H1 (cell line): ENCODE measurements around the gene OPHN1.

Experiments used
- CHD1 ChIP-seq: IDR thresholded peaks from 2 replicates; pipeline ENCODE4 v1.6.1; 2012; ENCODE audit warnings: low read depth, low read length, improper control_type of control experiment
- CTCF ChIP-seq, 3 experiments: IDR thresholded peaks; 1 replicate in 2 of 3; 2 replicates in 1 of 3; pipeline versions ENCODE4 v1.5.1 to v1.6.1; 2011; ENCODE audit warnings: low read length in 3 of 3, mild to moderate bottlenecking in 3 of 3, inconsistent platforms in 2 of 3, low read depth in 1 of 3, moderate library complexity in 1 of 3; ENCODE audit not compliant: insufficient read depth in 1 of 3; ENCODE audit errors: control extremely low read depth in 1 of 3
- EZH2 ChIP-seq: fragments of 200-600 bp; sonication (generic); IDR thresholded peaks from 2 replicates; pipeline ENCODE4 v1.7.1; 2012; ENCODE audit warnings: low read depth, mild to moderate bottlenecking, moderate library complexity, low read length, inconsistent platforms; ENCODE audit not compliant: severe bottlenecking
- HDAC2 ChIP-seq, 2 experiments: fragments of 300-600 bp in 1 of 2; sonication (generic) in 1 of 2; IDR thresholded peaks; 2 replicates each; pipeline ENCODE4 v1.6.1; 2011 to 2012; ENCODE audit warnings: low read depth in 2 of 2, low read length in 2 of 2, mild to moderate bottlenecking in 2 of 2, moderate library complexity in 2 of 2, borderline replicate concordance in 1 of 2, inconsistent platforms in 1 of 2
- JUN ChIP-seq: IDR thresholded peaks from 2 replicates; pipeline ENCODE4 v1.6.1; 2011; ENCODE audit warnings: low read depth, mild to moderate bottlenecking, improper control_type of control experiment, low read length
- PHF8 ChIP-seq: fragments of 200-600 bp; sonication (generic); conservative IDR thresholded peaks from 2 replicates; pipeline ENCODE4 v1.7.1; 2012; ENCODE audit warnings: low read depth, mild to moderate bottlenecking, inconsistent platforms, low read length, moderate library complexity
- POLR2A ChIP-seq, 2 experiments: IDR thresholded peaks; 1 replicate in 1 of 2; 2 replicates in 1 of 2; pipeline ENCODE4 v1.6.1; 2011; ENCODE audit warnings: low read depth in 2 of 2, low read length in 2 of 2, mild to moderate bottlenecking in 2 of 2; ENCODE audit errors: control extremely low read depth in 1 of 2
- POLR2AphosphoS5 ChIP-seq: IDR thresholded peaks from 2 replicates; pipeline ENCODE4 v1.6.1; 2011; ENCODE audit warnings: low read depth, low read length
- RAD21 ChIP-seq, 2 experiments: IDR thresholded peaks in 1 of 2; conservative IDR thresholded peaks in 1 of 2; 2 replicates each; pipeline ENCODE4 v1.6.1; 2011; ENCODE audit warnings: low read depth in 2 of 2, low read length in 2 of 2, improper control_type of control experiment in 1 of 2, inconsistent platforms in 1 of 2, mild to moderate bottlenecking in 1 of 2, moderate library complexity in 1 of 2
- RNF2 ChIP-seq: fragments of 200-900, 300-1000 bp; sonication (generic); IDR thresholded peaks from 2 replicates; pipeline ENCODE4 v1.7.1; 2016; ENCODE audit warnings: borderline replicate concordance, low read depth, mild to moderate bottlenecking, antibody characterized with exemption, low read length; ENCODE audit not compliant: poor library complexity, severe bottlenecking; ENCODE audit errors: missing control alignments
- SIN3A ChIP-seq, 2 experiments: IDR thresholded peaks in 1 of 2; conservative IDR thresholded peaks in 1 of 2; 2 replicates each; pipeline ENCODE4 v1.6.1; 2011 to 2012; ENCODE audit warnings: low read length in 2 of 2, improper control_type of control experiment in 1 of 2, low read depth in 1 of 2, mild to moderate bottlenecking in 1 of 2
- TAF1 ChIP-seq: IDR thresholded peaks from 2 replicates; pipeline ENCODE4 v1.6.1; 2011; ENCODE audit warnings: mild to moderate bottlenecking, low read depth, low read length
- TAF7 ChIP-seq: optimal IDR thresholded peaks from 2 replicates; pipeline ENCODE3; 2011; ENCODE audit warnings: low read depth, mild to moderate bottlenecking, inconsistent platforms, low read length, moderate library complexity, borderline replicate concordance
- TEAD4 ChIP-seq: IDR thresholded peaks from 2 replicates; pipeline ENCODE4 v1.6.1; 2012; ENCODE audit warnings: low read depth, low read length, inconsistent platforms, mixed read lengths

GRCh38 chrX:68432648-68433047 is 647 bp downstream of the OPHN1 start:
- TF ChIP-seq EZH2 (no peak), CTCF (IDR thresholded peaks at IDR 0.05; ENCODE audit: control extremely low read depth in 1 of 3, insufficient read depth in 1 of 3, low read depth in 1 of 3, low read length in 3 of 3) (no peak), POLR2AphosphoS5 (no peak), TAF1 (no peak), JUN (no peak), CHD1 (no peak), TEAD4 (no peak), RAD21 (IDR thresholded peaks at IDR 0.05 in 1 of 2, conservative IDR thresholded peaks at IDR 0.05 in 1 of 2; ENCODE audit: low read depth in 2 of 2, low read length in 2 of 2) (no peak), TAF7 (no peak), RNF2 (no peak), HDAC2 (IDR thresholded peaks at IDR 0.05; ENCODE audit: borderline replicate concordance in 1 of 2, low read depth in 2 of 2, low read length in 2 of 2) (no peak), SIN3A (conservative IDR thresholded peaks at IDR 0.05 in 1 of 2, IDR thresholded peaks at IDR 0.05 in 1 of 2; ENCODE audit: low read depth in 1 of 2, low read length in 2 of 2) (no peak), PHF8 (no peak), POLR2A (IDR thresholded peaks at IDR 0.05; ENCODE audit: control extremely low read depth in 1 of 2, low read depth in 2 of 2, low read length in 2 of 2) (no peak)
